Measurements from ENCODE around the gene FDX2.
"Not testable (repeated sequence)": the region's sequence is repeated elsewhere in the genome, so short reads cannot be mapped to it uniquely, and the experiment has no call there.

Gene FDX2

GRCh38 chr19:10284065-10284959 is 31.5 kb downstream of the FDX2 start:
- no peak for DNase-seq (ENCODE audit: low read depth in 2 of 3, low spot score in 1 of 3)

GRCh38 chr19:10283301-10284064 is 32.3 kb downstream of the FDX2 start:
- no peak for DNase-seq (ENCODE audit: low read depth in 2 of 3, low spot score in 1 of 3)

GRCh38 chr19:10282043-10282442 is 33.8 kb downstream of the FDX2 start:
- DNase-seq (ENCODE audit: low read depth in 2 of 3, low spot score in 1 of 3), result not testable (repeated sequence)

GRCh38 chr19:10279737-10280442 is 35.9 kb downstream of the FDX2 start:
- DNase-seq (ENCODE audit: low read depth in 2 of 3, low spot score in 1 of 3), result no peak

GRCh38 chr19:10278935-10279334 is 36.9 kb downstream of the FDX2 start:
- no peak for DNase-seq (ENCODE audit: low read depth in 2 of 3, low spot score in 1 of 3)

GRCh38 chr19:10277795-10278589 is 37.8 kb downstream of the FDX2 start:
- no peak for DNase-seq (ENCODE audit: low read depth in 2 of 3, low spot score in 1 of 3)

GRCh38 chr19:10274589-10274988 is 41.2 kb downstream of the FDX2 start:
- DNase-seq (ENCODE audit: low read depth in 2 of 3, low spot score in 1 of 3), result no peak

- DNase-seq (ENCODE audit: low read depth in 2 of 3, low spot score in 1 of 3), result no peak
Measured at GRCh38 chr19:10271543-10272086, 44.2 kb downstream of the FDX2 start.

GRCh38 chr19:10270616-10271394 is 45.0 kb downstream of the FDX2 start, which contains the start of gene ICAM1:
ICAM1 (plus strand) TSS chr19:10271120; CDS start chr19:10271160, 40 bp downstream.
- DNase-seq (ENCODE audit: low read depth in 2 of 3, low spot score in 1 of 3), result peak; percentile 60 to 75 (median 74)

GRCh38 chr19:10270180-10270615 is 45.6 kb downstream of the FDX2 start:
- DNase-seq (ENCODE audit: low read depth in 2 of 3, low spot score in 1 of 3), result peak; percentile 65 to 75 (median 68)

GRCh38 chr19:10269333-10270179 is 46.3 kb downstream of the FDX2 start:
- peak; percentile 81 to 91 (median 84) for DNase-seq (ENCODE audit: low read depth in 2 of 3, low spot score in 1 of 3)

- no peak for DNase-seq (ENCODE audit: low read depth in 2 of 3, low spot score in 1 of 3)
Measured at GRCh38 chr19:10268071-10268470, 47.7 kb downstream of the FDX2 start.

- no peak for DNase-seq (ENCODE audit: low read depth in 2 of 3, low spot score in 1 of 3)
Measured at GRCh38 chr19:10266706-10267105, 49.1 kb downstream of the FDX2 start.

GRCh38 chr19:10262771-10263170 is 53.0 kb downstream of the FDX2 start:
- no peak for DNase-seq (ENCODE audit: low read depth in 2 of 3, low spot score in 1 of 3)

- peak; percentile 57 to 71 (median 65) for DNase-seq (ENCODE audit: low read depth in 2 of 3, low spot score in 1 of 3)
Measured at GRCh38 chr19:10260141-10260584, 55.7 kb downstream of the FDX2 start.
